Measurements from ENCODE around the gene NCOA6.
A peak's percentile ranks its signal among the peaks of the same experiment; 100 is the strongest.
"Not testable (repeated sequence)": the region's sequence is repeated elsewhere in the genome, so short reads cannot be mapped to it uniquely, and the experiment has no call there.

The NCOA6 gene

DNA sequence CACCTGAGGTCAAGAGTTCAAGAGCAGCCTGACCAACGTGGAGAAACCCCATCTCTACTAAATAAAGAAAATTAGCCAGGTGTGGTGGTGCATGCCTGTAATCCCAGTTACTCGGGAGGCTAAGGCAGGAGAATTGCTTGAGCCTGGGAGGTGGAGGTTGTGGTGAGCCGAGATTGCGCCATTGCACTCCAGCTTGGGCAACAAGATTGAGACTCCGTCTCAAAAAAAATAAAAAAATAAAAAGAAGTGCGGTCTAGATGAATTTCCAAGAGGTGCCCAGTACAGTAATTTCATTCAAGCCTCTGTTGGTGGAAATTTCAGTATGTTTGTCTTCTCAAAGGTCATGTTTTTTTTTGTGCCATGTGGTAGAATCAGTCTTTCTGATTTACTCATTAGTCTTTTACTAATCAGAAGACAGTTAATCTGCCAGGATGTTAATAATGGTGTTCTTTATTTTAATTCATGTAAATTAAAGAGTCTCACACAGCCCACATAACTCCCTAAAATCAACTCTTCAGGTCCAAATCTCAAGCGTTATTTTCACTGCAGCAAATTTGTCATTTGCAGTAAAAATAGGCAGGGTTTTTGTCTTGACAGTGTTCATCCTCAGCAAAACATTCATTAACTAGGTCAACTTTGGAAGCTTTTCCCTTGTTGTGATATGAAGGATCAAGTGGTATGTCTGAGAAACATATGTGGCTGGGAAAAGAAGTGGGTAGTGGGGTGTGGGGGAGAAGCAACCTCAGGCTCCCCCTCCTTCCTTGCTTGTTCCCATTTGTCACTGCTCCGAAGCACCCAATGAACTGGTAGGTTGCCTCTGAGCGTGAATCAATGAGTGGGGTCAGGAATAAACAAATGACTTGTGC lies 108.0 kb downstream of the NCOA6 start:
- no peak for DNase-seq

GRCh38 chr20:34716921-34717229 lies 108.6 kb downstream of the NCOA6 start:
- DNase-seq, result no peak

DNA sequence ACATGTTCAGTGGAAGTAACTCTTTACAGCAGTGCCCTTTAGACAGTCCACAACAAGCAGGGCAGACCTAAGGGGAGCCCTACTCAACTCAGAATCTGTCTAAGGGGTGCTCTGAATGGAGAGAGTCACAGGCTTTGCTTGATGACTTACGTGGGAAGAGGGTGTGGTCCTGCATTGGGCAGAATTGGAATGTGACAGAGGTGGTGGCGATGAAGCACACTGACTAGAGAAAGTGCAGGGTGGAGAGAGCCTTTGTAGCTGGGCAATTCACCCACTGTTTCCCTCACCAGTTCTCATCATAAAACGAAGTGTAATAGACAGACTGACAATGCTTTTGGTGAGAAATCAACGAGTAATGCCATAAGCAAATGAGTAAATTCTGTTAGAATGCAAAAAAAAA lies 110.1 kb downstream of the NCOA6 start:
- DNase-seq, result no peak

- not testable (repeated sequence) for DNase-seq
These were observed 111.4 kb downstream of the NCOA6 start for GRCh38 chr20:34713944-34714515.

DNA sequence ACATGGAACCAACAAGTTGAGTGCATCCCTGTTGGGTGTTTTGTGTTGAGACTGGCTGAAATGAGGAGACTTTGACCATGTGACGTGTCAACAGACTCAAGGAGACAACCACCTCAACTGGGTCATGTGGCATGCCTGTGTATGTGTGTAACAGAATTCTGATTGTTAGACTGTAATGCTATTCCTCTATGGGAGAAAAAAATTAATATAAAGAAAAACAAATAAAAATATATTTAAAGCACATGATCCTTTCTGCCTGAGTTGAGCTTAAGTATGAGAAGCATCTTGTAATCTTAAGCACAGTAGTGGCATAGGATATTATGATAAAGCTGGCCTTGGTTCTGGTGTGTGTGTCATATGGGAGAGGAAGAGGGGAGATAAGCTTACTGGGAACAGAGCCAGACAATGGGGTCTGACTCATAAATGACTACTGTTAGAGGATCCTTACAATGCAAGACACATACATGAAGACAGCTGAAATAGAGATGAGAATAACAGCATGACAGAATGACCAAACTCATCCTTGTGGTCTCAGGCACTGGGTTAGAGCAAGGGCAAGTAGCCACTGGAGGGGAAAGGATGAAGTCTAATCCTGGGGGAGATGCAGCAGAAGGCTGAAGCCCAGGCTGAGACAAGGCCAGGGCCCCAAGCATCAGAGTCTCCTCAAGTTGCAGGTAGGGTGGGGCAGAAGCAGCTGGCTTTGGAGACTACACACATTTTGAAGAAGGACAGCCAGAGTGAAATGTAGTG lies 112.1 kb downstream of the NCOA6 start:
- DNase-seq, result no peak

GRCh38 chr20:34712525-34713192 lies 112.8 kb downstream of the NCOA6 start:
- DNase-seq, result no peak

DNA sequence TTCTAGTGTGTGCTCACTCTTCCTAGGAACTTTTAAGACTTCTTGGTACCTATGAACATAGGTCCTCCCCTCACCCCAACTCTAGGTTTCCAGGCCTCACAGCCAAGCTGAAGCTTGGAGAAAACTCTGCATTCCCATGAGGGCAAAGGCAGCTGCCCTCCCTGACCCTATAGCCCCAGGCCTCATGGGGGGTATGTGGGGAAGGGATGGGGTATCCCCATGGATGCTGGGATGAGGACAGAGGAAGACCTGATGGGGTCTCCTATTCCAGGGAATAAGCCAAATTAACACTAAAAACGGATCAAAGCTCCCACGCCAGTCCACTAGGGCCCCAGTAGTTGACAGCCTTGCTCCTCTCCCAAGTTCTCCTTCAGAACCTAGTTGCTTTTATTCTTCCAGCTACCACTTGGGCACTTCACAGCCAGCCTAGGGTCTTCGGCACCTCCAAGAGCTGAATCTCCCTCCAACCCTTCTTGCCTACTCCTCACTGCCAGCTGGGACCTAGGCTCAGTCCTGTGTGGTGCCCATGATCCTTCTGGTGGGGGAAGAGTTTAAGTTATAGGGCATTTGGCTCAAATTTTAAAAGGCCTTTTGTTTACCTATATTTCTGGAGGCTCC lies 113.5 kb downstream of the NCOA6 start:
- no peak for DNase-seq

GRCh38 chr20:34710861-34711574 lies 114.4 kb downstream of the NCOA6 start:
- no peak for DNase-seq

DNA sequence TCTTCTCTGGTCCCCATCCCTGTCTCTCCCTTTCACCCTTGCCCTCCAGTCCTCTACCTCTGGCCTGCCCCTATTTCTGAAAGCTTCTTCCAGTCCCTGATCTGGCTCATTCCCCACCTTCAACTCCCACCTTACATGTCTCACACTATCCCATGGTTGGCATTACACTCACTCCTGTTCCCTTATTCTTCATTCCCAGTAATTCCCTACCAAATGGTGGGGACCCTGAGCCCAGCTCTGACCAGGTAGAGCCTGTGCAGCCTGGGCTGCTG lies 114.9 kb downstream of the NCOA6 start:
- DNase-seq, result no peak

DNA sequence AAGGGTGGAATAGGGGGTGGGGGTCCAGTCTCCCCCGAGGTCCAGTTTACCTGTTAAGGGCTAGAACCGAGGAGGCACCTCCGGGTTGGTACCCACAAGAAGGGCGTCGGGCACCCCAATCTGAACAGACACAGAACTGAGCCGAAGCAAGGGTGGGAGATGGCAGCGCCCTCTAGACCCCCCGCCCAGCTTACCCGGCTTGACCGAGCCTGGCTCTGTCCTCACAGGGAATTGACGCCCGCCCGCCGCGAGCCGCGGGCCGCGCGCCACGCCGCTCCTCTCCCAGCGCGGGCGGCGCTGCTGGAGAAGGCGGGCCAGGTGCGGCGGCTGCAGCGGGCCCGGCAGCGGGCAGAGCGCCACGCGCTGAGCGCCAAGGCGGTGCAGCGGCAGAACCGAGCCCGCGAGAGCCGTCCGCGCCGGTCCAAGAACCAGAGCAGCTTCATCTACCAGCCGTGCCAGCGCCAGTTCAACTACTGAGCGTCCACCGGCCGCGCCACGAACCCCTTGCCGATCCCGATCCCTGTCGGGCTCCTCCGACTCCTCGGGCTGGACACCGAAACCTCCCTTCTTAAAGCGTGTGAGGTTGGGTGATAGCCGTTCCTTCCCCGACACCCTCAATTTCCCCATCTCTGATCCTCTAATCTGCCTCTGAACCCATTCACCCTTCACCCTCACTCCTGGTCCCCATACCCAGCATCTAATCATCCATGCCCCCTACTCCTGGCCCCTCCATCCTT lies 115.5 kb downstream of the NCOA6 start:
- no peak for DNase-seq

- peak; percentile 74 for DNase-seq
These were observed 116.2 kb downstream of the NCOA6 start for GRCh38 chr20:34709044-34709830.

DNA sequence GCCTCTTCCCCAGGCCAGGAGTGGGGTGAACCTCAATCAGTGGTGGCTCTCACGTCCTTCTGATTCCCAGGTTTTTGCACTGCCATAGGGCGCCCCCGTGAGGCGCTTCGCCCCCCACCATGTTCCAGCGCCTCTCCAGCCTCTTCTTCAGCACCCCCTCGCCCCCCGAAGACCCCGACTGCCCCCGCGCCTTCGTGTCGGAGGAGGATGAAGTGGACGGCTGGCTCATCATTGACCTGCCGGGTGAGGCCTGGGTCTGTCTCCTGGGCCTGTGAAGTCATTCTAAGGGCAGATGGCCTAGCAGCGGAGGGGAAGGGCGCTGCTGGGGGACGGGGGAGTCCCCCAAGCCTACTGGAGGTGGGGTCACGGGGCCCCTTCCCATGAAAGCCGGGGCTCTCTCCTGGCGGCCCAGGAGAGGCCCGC lies 116.8 kb downstream of the NCOA6 start:
- DNase-seq, result peak; percentile 60

- no peak for DNase-seq
These were observed 118.3 kb downstream of the NCOA6 start for GRCh38 chr20:34706912-34707784.

DNA sequence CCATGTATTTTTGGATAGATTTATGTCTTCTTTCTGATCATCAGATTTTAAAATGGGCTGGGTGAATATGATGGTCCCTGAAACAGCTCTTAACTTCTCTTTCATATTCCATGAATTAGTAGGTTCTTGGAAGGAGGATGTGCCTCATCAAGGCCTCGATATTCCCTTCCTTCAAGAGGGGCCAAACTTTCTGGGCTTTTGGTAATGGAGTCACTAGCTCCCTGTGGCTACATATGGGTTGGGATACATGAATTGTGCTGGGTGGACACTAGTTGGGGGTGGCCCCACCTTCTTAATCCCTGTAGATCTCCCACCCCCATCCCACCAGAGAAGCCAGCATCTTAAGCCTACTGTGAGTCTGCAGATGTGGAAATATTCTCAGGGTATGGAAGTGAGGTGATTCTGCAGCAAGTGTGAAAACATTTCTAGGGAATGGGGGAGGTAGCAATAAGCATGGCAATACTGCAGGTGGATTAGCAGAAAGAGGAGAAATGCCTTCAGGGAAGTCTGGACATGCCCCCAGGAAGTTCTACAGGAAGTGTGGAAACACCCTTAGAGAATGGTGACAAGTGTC lies 119.1 kb downstream of the NCOA6 start:
- DNase-seq, result no peak

GRCh38 chr20:34705397-34706301 lies 119.8 kb downstream of the NCOA6 start:
- no peak for DNase-seq

- no peak for DNase-seq
These were observed 120.4 kb downstream of the NCOA6 start for GRCh38 chr20:34705008-34705396.

DNA sequence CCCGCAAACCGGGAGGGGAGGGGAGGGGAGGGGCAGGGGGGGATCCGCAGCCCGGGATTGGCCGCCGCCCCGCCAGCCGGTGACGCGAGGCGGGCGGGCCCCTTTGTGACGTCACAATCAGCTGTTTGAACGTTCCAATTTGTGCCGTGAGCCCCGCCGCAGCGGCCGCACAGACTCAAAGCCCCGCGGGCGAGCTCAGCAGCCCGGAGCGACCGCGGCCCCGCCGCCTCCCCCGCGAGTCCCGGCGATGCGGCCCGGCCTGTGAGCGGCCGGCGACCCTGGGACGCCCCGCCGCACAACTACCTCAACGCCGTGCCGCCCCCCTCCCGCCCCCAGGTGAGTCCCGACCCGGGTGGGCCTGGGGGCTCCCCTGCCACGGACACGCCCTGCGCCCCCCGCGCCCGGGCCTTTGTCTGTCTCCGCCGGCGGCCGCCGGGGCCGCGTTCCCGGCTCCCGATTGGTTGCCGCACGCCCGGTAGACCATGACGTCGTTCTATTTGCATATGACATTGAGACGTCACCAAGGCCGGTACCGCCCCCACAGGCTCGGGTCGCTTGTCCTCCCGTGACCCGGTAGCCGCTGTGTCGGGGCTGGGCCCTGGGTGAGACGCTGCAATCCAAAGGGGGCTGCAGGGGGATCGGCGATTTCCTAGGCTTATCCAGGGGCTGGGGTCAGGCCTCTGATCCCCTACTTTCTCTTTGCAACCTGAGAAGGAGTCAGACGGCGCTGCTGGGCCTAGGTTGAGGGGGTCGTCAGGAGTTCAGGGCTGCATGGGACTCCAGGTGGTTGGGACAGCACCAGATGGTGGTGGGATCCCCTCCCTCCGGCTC lies 121.1 kb downstream of the NCOA6 start, which contains the start of gene TP53INP2:
Gene TP53INP2 (plus strand): TSS at position 168 of the 831 bp plus-strand sequence. CDS start 4,396 bp downstream, outside the sequence.
- DNase-seq, result peak; percentile 78

Data from activated naive CD4-positive, alpha-beta T cell treated with anti-CD3 and anti-CD28 coated beads, Interleukin-2, amount 50 U/mL, for 16 hours (primary cell).